Muscle of arm (tissue), 12 donors: ENCODE results near the gene BTBD2. TPM values are rescaled to one million over a fixed set of nuclear protein-coding genes. Genes with fewer than 3 reads are reported as not detected.

Source experiments
- DNase-seq: peaks from one replicate; pipeline ENCODE4 v3.0.0-alpha.2; 2013
- polyA plus RNA-seq, 12 donors: library from polyadenylated mRNA; unstranded; fragments of 120-200 nt; gene quantifications; one replicate each; pipeline ENCODE4 v1.2.1, GENCODE V29; 2013; ENCODE audit not compliant: insufficient read length in 12 of 12

The BTBD2 gene
- polyA plus RNA-seq, 12 donors = 51.2 to 83.3 (median 59.4) TPM; not detected in 1

GRCh38 chr19:2018752-2019151, 3.2 kb upstream of the BTBD2 start:
- DNase-seq = no peak

- peak; percentile 77 for DNase-seq
Measured at GRCh38 chr19:2016041-2016807, 710 bp upstream of the BTBD2 start.

GRCh38 chr19:2014731-2015607, 545 bp downstream of the BTBD2 start:
- DNase-seq = no peak

GRCh38 chr19:2014131-2014571, 1.4 kb downstream of the BTBD2 start:
- DNase-seq = no peak

- no peak for DNase-seq
Measured at GRCh38 chr19:2013683-2013961, 1.9 kb downstream of the BTBD2 start.

GRCh38 chr19:2012941-2013682, 2.4 kb downstream of the BTBD2 start:
- DNase-seq = no peak

- no peak for DNase-seq
Measured at GRCh38 chr19:2011169-2011568, 4.3 kb downstream of the BTBD2 start.

GRCh38 chr19:2010135-2010668, 5.3 kb downstream of the BTBD2 start:
- no peak for DNase-seq

GRCh38 chr19:2003874-2004273, 11.6 kb downstream of the BTBD2 start:
- no peak for DNase-seq

GRCh38 chr19:1999856-2000515, 15.5 kb downstream of the BTBD2 start:
- DNase-seq = no peak

- DNase-seq = no peak
Measured at GRCh38 chr19:1998712-1999708, 16.5 kb downstream of the BTBD2 start.

- no peak for DNase-seq
Measured at GRCh38 chr19:1997353-1998233, 17.9 kb downstream of the BTBD2 start.

- no peak for DNase-seq
Measured at GRCh38 chr19:1992759-1993260, 22.7 kb downstream of the BTBD2 start.

GRCh38 chr19:1991018-1991913, 24.2 kb downstream of the BTBD2 start:
- no peak for DNase-seq

- no peak for DNase-seq
Measured at GRCh38 chr19:1990230-1991017, 25.1 kb downstream of the BTBD2 start.

- no peak for DNase-seq
Measured at GRCh38 chr19:1989513-1990229, 25.8 kb downstream of the BTBD2 start.
